Stimulated activated CD4-positive, alpha-beta T cell treated with anti-CD3 and anti-CD28 coated beads, Interleukin-4, amount 100 ng/mL, for 48 hours (primary cell): ENCODE measurements around the gene UFL1.

Experiments used
- DNase-seq, 2 donors: peaks; one replicate each; pipeline ENCODE4 v3.0.0-alpha.2; 2020; ENCODE audit warnings: low read depth in 2 of 2

UFL1 gene

DNA sequence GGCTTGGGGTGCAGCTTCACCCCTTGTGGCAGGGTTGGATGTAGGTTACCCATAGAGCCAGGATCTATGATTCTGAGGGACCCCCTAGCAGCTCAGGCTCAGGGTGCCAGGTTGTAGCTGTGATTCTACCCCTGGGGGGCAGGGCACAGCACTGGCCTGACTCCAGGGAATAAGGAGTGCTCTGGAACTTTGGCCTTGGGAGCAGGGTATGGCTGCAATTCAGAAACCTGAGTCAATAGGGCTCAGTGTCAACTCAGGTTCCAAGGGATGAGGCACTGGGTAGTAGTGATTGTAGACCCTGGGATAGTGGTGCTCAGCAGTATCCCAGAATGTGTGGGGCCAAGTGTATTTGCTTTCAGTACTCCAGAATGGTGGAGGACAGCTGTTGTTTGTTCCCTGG lies 49.9 kb downstream of the UFL1 start:
- no peak for DNase-seq

DNA sequence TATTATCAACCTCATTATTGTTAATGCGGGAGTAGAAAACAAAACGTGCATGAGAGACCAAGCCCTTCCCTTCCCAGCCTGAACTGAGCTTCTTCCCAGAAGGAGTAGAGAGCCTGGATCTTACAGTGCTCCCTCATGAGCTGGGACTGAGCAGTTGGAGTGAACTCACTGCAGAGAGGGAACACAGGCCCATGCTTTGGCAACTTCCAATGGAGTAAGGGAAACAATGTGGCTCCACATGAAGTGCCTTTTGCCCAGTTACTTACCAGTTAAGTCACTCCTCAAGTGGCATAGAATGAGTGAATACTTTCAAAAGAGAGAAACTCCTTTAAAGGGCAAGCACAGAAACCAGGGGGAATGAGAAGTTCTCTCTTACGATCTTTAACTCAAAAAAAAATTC lies 53.8 kb downstream of the UFL1 start:
- no peak for DNase-seq

DNA sequence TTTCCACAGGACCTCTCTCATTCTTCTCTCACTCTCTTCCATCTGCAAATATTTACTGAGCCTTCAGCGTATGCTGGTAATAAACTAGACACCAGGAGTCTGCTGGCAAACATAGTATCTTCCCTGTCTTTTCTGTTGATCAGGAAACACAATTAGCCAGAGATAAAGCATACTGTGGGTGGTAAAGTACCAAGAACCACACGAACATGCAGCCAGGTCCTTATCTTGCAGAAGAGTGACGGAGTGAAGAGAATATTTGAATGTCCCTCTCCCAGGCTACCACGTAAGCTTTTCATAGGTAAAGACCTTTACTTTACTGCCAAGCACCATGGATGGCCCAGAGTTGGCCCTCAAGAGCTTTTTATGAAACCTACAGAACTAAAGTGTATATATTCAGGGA lies 54.6 kb downstream of the UFL1 start:
- no peak for DNase-seq

DNA sequence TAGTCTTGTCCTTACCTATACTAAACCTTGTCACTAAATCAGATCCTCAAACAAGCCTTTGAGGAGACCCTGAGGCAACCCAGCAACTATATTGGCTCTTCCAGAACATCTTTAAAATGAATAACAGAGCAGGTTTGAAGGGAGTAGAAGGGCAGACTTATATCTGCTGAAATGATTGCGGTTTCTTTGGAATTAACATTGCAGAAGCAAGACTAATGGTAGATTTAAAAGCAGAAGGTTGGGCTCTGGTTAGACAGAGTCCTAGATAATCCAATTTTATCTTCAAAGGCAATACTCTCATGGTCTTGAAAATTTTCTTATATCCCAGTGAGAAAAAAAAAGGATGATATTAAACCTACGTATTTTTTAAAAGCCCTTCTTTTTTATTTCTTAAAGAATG lies 60.4 kb downstream of the UFL1 start:
- no peak for DNase-seq

DNA sequence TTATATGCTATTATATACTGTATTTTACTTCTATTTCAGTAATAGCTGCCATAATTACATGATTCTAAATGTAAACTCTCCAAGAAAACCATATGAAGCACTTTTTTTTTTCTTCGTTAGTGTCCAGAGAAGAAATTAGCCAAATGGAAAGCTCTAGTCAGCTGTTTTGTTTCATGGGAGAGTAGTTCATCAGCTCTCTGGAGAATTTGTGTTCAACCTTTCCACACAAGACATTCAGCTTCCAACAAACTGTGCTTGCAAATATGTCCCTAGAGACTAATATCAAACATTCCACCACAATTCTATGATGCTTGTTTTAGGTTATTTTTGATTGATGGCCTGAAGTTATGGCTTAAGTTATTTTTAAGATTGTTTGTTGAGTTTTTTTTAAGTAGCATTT lies 60.8 kb downstream of the UFL1 start:
- no peak for DNase-seq

DNA sequence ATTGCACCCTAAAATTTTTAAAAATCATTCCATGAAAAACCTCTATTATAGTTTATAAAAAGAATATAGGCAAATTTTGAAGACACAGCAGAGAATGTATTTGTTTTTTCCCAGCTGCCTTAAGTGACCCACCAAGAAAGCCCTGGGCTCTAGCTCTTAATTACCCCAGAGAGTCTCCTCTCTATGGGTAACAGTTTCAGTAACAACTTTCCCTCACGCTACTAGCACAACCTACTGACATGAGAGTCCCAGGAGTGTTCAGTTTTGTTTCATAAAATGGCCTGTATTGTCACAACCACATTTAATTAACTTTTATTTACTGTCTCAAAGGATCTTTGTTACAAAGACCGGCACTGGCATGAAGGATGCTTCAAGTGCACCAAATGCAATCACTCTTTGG lies 82.8 kb downstream of the UFL1 start:
- no peak for DNase-seq
